ENCODE measurements around the gene LRRC46. TPM values are rescaled to one million over a fixed set of nuclear protein-coding genes. Genes with fewer than 3 reads are reported as not detected.

The LRRC46 gene
- total and polyA plus RNA-seq, 2 of the 4 experiments (the other 2 are of a cell fraction), result 0.77 TPM; not detected in 1

GRCh38 chr17:47856830-47857229, 25.4 kb downstream of the LRRC46 start:
- Histone ChIP-seq H3K14ac (replicated peaks; ENCODE audit: low read depth, low read length) (no peak overlapping the region), H3K23ac (ENCODE audit: low read depth, low read length) (no peak overlapping the region), H2BK15ac (ENCODE audit: low read depth, low read length) (no peak overlapping the region), H3K9me3 (ENCODE audit: control insufficient read depth, insufficient read depth, low read length) (no peaks in the 10 kb centered on the region), H3K9ac (ENCODE audit: low read depth, low read length) (no peak overlapping the region), H3K9me1 (ENCODE audit: insufficient read depth, low read length) (no peaks in the 10 kb centered on the region), H3K4ac (ENCODE audit: low read depth, low read length) (no peak overlapping the region), H3K4me3 (ENCODE audit: insufficient read depth, low read depth, low read length) (no peak overlapping the region), H3K79me1 (ENCODE audit: low read depth in 1 of 2, low read length in 2 of 2) (no peaks in the 10 kb centered on the region), H2BK120ac (ENCODE audit: low read depth, low read length) (no peak overlapping the region), H2BK5ac (ENCODE audit: low read depth, low read length, poor library complexity, severe bottlenecking) (no peak overlapping the region), H3K27ac (ENCODE audit: insufficient read depth, low read length) (no peak overlapping the region), H3K36me3 (ENCODE audit: control insufficient read depth, insufficient read depth, low read length) (no peaks in the 10 kb centered on the region), H3K18ac (ENCODE audit: low read depth, low read length) (no peak overlapping the region), H3K27me3 (ENCODE audit: control insufficient read depth, insufficient read depth, low read length) (peaks cover 56% of the 10 kb centered on the region), H4K20me1 (ENCODE audit: insufficient read depth, low read length) (no peaks in the 10 kb centered on the region), H2AK9ac (replicated peaks; ENCODE audit: low read depth, low read length, poor library complexity) (no peak overlapping the region), H4K8ac (ENCODE audit: low read depth in 2 of 2, low read length in 2 of 2) (no peak overlapping the region), H2BK20ac (ENCODE audit: low read depth, low read length) (no peak overlapping the region), H4K91ac (ENCODE audit: insufficient read depth, low read depth, low read length) (no peak overlapping the region), H3K4me1 (ENCODE audit: control insufficient read depth, insufficient read depth, low read length) (no peaks in the 10 kb centered on the region), H3K4me2 (ENCODE audit: low read depth, low read length) (no peak overlapping the region), H2AFZ (replicated peaks; ENCODE audit: low read length, poor library complexity) (no peak overlapping the region), H2AK5ac (ENCODE audit: low read depth, low read length) (no peak overlapping the region), H4K5ac (ENCODE audit: low read depth, low read length) (no peak overlapping the region), H3K56ac (ENCODE audit: extremely low read depth, insufficient read depth, low read length) (no peak overlapping the region)
- dilution Hi-C loops (cut with HindIII; ENCODE audit: low sequenced_read_pairs, unreplicated experiment), result no loop called here
- intact Hi-C loops (cut with micrococcal nuclease), result no loop called here
- POLR2A ChIA-PET (ENCODE audit: unreplicated experiment), result no interaction called here
- BruUV-seq (replicated peaks), result no TSS peak
- DNase-seq (no peak), ATAC-seq (ENCODE audit: low read depth) (no peak)
- in situ Hi-C loops (cut with MboI; ENCODE audit: low sequenced_read_pairs), result no loop called here
- TF ChIP-seq RFX5 (IDR thresholded peaks at IDR 0.05; ENCODE audit: low read depth, low read length), result no peak
- CTCF ChIA-PET, result no interaction called here

Measured in IMR-90 (cell line).